Inflammatory macrophage treated with lipopolysaccharide for 4 hours (primary cell): ENCODE results near the gene GPI.

ENCODE experiments used
- DNase-seq: peaks from one replicate; pipeline ENCODE4 v3.0.0-alpha.2; 2020

Gene GPI

GRCh38 chr19:34405892-34406660, 41.1 kb downstream of the GPI start:
- DNase-seq: no peak

- DNase-seq: no peak
Measured at GRCh38 chr19:34408411-34408810, 43.4 kb downstream of the GPI start.

GRCh38 chr19:34409189-34410164, 44.5 kb downstream of the GPI start:
- no peak for DNase-seq

DNA sequence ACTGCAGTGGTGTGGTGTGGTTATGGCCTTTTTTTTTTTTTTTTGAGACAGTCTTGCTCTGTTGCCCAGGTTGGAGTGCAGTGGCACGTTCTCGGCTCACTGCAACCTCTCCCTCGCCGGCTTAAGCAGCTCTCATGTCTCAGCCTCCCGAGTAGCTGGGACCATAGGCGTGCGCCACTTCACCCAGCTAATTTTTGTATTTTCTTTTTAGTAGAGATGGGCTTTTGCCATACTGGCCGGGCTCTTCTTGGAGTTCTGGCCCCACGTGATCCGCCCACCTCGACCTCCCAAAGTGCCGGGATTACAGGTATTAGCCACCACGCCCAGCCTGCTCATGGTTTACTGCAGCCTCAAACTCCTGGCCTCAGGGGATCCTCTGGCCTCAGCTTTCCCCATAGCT, 46.2 kb downstream of the GPI start:
- DNase-seq: no peak

- DNase-seq: no peak
Measured at GRCh38 chr19:34416021-34416545, 51.1 kb downstream of the GPI start.

DNA sequence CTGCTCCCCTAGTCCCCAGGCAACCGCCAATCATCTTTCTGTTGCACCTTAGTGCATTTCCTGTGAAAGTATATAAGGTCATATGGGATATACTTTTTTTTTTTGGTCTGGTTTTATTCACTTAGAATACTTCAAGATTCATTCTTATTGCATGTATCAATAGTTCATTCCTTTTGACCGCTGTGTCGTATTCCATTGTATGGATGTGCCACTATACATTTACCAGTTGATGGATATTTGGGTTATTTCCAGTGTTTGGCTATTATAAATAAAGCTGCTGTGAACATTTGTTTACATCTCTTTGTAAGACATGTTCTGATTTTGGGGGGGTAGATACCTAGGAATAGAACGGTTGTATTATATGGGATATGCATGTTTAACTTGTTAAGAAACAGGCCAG, 53.3 kb downstream of the GPI start:
- DNase-seq: no peak

- no peak for DNase-seq
Measured at GRCh38 chr19:34426096-34426661, 61.2 kb downstream of the GPI start.

- DNase-seq: peak; percentile 61
Measured at GRCh38 chr19:34428549-34429285, 63.7 kb downstream of the GPI start.

- DNase-seq: no peak
Measured at GRCh38 chr19:34429553-34429952, 64.6 kb downstream of the GPI start.

DNA sequence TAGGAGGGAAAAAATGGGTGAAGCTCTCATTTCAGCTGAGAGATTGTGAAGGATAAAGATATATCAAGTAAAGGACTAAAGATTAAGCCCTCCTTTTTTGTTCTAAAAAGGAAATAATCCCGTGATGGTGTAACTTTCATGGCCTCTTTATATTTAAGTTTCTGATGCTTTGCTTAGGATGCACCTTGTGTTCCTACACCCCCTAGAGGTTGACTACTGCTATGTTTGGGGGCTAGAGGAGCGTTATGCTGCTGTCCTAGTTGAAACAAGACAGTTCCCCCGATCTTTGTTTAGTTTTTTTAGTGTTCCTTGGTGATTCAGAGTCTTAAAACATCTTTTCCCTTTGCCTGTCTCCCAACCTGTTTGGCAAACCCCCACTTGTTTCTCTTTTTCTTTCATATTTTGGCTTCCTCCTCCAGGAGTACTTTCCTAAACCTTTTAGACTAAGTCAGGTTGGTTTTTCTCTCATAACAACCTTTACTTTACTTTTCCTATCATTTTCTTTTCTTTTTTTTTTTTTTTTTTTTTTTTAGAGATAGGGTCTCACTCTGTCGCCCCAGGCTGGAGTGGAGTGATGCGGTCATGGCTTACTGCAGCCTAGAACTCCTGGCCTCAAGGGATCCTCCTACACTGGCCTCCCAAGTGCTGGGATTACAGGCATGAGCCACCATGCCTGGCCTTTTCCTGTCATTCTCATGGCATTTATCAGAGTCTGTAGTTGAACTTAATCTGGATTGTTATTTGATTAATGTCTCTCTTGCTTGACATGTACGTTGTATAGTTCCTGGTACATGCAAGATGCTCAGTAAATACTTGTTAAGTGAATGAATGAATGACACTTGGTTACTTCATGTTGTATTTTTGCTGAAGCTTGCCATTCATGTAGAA, 66.0 kb downstream of the GPI start:
- peak; percentile 68 for DNase-seq

- DNase-seq: no peak
Measured at GRCh38 chr19:34431681-34432402, 66.8 kb downstream of the GPI start.

DNA sequence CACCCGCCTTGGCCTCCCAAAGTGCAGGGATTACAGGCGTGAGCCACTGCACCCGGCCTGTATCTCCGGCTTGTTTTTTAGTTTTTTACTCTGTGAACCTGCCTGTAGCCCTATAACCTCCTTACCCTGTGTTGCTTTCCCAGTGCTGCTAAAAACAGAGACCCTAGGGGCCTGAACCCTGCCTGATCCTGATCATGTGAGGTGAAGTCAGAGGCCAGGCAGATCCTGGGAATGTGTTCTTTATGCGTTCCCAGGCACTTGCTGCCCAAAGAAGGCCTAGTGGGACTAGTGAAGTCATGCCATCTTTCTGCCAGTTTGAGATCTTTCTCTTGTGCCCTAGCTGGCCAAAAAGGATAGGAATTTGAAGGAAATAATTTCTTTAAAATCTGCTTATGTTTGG, 67.8 kb downstream of the GPI start:
- DNase-seq: no peak

DNA sequence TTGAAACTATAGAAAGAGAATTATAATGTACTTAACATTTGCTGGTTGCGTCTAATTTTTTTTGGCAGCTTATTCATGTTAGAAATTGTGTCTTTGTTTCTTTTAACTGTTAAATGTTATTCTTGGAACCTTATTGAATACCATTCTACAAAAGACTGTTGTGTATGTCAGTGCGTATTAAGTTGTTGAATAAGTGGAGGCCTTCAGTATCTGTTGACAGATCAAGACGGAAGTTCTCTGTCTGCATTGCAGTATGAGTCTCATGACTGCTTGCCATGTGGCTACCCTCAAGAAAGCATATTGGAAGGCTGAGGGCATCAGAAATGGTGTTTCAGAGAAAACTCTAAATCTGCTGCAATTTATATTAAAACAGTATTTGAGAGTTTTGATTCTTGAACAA, 71.7 kb downstream of the GPI start:
- DNase-seq: no peak

GRCh38 chr19:34448191-34448590, 83.2 kb downstream of the GPI start:
- no peak for DNase-seq
